Astrocyte of the cerebellum (primary cell): ENCODE data around the gene CH25H.
"Not testable (repeated sequence)": the region's sequence is repeated elsewhere in the genome, so short reads cannot be mapped to it uniquely, and the experiment has no call there.

Source experiments
- DNase-seq: peaks from one replicate; pipeline ENCODE4 v3.0.0-alpha.2; 2011; ENCODE audit warnings: low read depth
- H3K4me3 ChIP-seq: 2 replicates; pipeline ENCODE4 v1.5.1; 2011; ENCODE audit warnings: mild to moderate bottlenecking, low read depth, low read length, moderate library complexity
- in situ Hi-C: cut with HindIII; loops from 2 replicates; pipeline ENCODE4 v1.10.0; 2017; ENCODE audit warnings: low sequenced_read_pairs
- TF ChIP-seq, protein P1 (sequence below): IDR thresholded peaks from 2 replicates; pipeline ENCODE4 v1.5.1; 2012; ENCODE audit warnings: low read length, low read depth, moderate library complexity, mild to moderate bottlenecking; ENCODE audit errors: missing control alignments

The CH25H gene, protein sequence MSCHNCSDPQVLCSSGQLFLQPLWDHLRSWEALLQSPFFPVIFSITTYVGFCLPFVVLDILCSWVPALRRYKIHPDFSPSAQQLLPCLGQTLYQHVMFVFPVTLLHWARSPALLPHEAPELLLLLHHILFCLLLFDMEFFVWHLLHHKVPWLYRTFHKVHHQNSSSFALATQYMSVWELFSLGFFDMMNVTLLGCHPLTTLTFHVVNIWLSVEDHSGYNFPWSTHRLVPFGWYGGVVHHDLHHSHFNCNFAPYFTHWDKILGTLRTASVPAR

DNA sequence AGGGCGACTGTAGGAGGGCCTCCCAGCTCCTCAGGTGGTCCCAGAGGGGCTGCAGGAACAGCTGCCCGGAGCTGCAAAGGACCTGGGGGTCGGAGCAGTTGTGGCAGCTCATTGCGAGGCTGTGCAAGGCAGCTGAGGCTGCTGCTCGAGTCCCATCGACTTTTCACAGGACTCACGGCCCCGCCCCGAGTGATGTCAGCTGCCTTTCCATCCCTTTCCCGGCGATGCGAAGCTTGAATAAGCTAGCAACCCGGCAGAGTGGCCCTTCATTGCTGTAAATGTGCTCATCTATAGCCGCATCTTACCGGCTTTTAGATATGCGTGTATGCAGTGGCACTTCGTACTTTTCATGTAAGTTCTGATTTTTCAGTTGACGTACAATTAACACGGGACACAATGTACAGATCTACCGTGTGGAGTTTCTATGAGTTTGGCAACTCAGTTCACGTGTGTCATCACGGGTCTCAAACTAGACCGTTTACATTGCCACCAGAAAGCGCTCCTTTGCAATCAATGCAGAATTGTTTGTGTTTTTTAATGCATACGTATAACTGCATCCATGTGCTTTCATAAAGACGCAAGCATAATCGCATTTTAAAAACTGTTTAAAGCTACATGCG lies at the start of gene CH25H:
Gene CH25H (minus strand): TSS at position 137 of the 620 bp plus-strand sequence. CDS start 25 bp downstream, at position 112.
- DNase-seq: peak; percentile 57
- H3K4me3 ChIP-seq: peak within 1 kb of the TSS; percentile 52
- TF ChIP-seq, protein P1, sequence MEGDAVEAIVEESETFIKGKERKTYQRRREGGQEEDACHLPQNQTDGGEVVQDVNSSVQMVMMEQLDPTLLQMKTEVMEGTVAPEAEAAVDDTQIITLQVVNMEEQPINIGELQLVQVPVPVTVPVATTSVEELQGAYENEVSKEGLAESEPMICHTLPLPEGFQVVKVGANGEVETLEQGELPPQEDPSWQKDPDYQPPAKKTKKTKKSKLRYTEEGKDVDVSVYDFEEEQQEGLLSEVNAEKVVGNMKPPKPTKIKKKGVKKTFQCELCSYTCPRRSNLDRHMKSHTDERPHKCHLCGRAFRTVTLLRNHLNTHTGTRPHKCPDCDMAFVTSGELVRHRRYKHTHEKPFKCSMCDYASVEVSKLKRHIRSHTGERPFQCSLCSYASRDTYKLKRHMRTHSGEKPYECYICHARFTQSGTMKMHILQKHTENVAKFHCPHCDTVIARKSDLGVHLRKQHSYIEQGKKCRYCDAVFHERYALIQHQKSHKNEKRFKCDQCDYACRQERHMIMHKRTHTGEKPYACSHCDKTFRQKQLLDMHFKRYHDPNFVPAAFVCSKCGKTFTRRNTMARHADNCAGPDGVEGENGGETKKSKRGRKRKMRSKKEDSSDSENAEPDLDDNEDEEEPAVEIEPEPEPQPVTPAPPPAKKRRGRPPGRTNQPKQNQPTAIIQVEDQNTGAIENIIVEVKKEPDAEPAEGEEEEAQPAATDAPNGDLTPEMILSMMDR: no peak
- in situ Hi-C loops: loop anchor here (5.0 to 10.0 kb wide), 2 partner anchors 92 to 360 kb away; no protein-coding TSS in a partner anchor

DNA sequence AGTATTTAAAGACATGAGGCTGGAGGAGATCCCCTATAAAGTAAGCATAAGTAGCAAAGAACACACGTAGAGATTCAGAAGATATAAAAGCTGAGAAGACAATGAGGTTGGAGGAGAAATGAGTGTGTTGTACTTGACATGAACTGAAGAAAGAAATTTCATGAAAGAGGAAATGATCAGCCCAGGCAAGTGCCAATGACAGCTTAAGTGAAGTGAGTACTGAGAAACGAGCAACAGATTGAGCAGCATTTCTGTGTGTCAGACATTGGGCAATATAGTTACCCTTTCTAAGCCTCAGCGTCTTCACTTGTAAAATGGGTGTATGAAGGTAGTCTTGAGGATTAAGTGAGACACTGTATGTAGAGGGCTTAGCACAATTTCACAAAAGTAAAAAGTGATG lies 49.2 kb upstream of the CH25H start:
- in situ Hi-C loops: no loop called here
- no peak overlapping the region for H3K4me3 ChIP-seq
- no peak for DNase-seq
- TF ChIP-seq, protein P1: no peak

DNA sequence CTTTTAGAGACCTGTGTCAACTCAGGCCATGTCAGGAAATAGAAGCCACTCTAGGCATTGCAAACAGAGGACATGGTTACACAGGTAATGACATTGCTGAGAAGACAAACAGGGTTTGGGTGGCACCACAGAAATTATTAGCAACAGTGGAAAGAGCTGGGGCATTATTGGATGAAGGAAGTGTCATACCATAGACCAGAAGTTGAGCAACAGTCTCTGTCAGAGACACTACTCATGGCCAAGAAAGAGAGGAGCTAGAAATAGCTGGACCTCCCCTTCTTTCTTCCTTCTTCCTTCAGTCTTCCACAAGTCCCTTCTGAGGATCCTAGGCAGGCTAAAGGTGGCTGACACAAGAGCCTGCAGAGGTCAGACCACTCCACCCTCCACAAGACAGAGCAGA lies 48.7 kb upstream of the CH25H start:
- H3K4me3 ChIP-seq: no peak overlapping the region
- in situ Hi-C loops: no loop called here
- no peak for DNase-seq
- TF ChIP-seq, protein P1: no peak

DNA sequence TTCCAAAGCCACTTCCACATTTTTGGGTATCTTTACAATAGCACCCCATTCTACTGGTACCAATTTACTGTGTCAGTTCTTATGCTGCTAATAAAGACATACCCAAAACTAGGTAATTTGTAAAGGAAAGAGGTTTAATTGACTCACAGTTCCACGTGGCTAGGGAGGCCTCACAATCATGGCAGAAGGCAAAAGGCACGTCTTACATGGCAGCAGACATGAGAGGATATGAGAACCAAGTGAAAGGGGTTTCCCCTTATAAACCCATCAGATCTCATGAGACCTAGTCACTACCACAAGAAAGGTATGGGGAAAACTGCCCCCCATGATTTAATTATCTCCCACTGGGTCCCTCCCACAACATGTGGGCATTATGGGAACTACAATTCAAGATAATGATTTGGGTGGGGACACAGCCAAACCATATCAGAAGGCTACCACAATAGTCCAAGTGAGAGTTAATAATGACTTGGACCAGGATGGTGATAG lies 48.0 kb upstream of the CH25H start:
- H3K4me3 ChIP-seq, in situ Hi-C loops, DNase-seq: not testable (repeated sequence)

DNA sequence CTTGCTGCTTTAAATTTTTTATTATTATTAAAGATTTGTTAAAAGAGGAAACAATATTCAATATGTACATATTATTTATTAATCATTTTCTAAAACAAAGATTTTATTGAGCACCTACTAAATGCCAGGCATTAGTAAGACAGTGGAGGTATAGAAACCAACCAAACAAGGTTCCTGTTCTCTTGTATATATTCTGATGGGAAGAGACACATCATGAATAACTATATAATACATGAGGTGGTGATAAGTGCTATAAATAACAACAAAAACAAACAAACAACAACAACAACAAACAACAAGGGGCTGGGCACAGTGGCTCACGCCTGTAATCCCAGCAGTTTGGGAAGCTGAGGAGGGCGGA lies 45.1 kb upstream of the CH25H start:
- H3K4me3 ChIP-seq: peak overlapping the region; percentile 96
- TF ChIP-seq, protein P1: no peak
- no peak for DNase-seq
- in situ Hi-C loops: no loop called here

DNA sequence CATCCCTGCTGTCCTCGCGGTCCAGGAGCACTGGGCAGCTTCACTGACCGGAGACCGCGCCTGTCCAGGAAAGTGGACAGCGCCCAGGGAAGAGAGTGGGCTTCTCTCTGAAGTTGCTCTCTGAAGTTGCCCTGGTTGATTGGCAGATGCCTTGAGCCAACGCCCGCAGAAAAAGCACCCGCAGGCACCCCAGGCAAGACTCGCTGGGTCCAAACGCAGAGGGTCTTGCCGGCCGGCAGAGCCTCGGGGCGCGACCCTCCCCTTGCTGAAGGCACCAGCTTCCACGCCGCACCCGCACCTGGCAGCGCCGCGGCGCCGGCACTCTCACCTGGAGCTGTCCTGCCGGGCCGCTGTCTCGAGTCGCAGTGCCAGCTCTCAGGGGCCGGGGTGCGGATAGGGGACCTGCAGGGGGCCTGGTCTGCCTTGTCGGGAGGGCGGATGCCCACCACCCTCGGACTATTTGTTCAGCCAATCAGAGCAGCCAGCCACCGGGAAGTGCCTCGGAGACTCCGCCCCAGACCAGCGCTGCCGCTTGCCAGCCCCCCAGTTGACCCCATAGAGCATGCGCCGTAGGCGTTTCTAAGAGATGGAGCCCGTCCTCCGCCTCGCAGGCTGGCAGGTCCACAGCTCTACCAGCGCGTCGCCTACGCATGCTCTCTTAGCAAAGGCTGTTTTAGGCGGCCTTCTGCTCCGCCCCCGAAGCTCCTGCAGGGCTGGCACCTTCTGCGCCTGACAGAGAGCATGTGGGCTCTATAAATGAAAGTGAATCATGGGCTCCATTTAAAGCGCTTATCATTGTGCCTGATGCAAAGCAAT lies 44.5 kb upstream of the CH25H start, which contains the start of gene LIPA:
Gene LIPA (minus strand): TSS at position 367 of the 816 bp plus-strand sequence. CDS start 4,127 bp downstream, outside the sequence.
- peak within 1 kb of the TSS; percentile 96 for H3K4me3 ChIP-seq
- TF ChIP-seq, protein P1: no peak
- peak; percentile 92 for DNase-seq
- in situ Hi-C loops: no loop called here
